Omental fat pad (tissue), 4 donors: Measurements from ENCODE around the gene VWA1. TPM values are rescaled to one million over a fixed set of nuclear protein-coding genes. Genes with fewer than 3 reads are reported as not detected.

ENCODE experiments used
- ATAC-seq: fragments of 150-250 bp; one replicate; pipeline ENCODE4 v1.9.1; 2016; ENCODE audit warnings: mild to moderate bottlenecking, moderate library complexity; ENCODE audit not compliant: low FRiP score
- DNase-seq: peaks from one replicate; pipeline ENCODE4 v3.0.0-alpha.2; 2019; ENCODE audit warnings: low spot score
- total RNA-seq, 4 donors: library from RNA; depleted of rRNA; stranded (reverse); fragments of >200 nt; gene quantifications; one replicate each; pipeline ENCODE4 v1.1.0, GENCODE V29; 2016
- TF ChIP-seq, protein P1 (sequence below), 3 donors: fragments of 450-650 bp; IDR thresholded peaks; one replicate each; pipeline ENCODE4 v1.5.1; 2016 to 2017; ENCODE audit warnings: antibody characterized with exemption in 3 of 3, mild to moderate bottlenecking in 3 of 3, moderate library complexity in 2 of 3

VWA1 gene
- total RNA-seq, 4 donors from 2014 or later: 6.8 to 21.1 (median 13.8) TPM

DNA sequence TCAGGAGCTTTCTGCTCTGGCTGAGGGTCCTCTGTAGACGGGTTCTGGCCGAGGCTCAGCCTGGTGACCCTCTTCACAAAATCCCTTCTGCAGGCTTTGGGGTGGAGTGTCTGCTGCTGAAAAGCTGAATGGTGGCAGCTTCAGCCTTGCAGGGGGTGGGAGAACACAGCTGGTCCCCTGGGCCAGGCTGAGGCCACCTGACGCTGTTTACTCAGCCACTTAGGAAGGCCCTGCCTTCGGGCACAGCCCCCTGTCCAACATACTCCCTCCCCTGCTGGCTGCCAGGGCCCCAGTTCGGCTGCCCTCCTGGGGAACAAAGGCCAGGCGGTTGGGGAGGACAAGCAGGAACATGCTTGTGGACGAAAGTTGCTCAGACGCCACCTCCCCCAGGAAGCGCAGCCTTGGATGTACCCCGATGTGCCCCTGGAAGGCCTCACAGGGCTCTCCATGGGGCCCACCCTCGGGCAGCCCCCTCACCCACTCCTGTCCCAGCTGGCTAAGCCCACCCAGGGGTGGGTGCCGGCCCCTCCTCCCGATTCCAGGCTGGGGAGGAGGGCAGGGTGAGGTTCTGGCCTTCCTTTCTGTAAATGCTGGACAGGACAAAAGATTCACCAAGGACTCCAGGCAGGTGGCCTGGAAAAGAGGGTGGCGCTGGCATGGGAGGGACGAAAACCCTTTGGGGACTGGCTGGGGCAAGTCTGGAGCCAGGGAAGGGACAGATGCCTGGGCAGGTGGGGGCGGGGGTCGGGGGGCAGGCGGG, 14.2 kb upstream of the VWA1 start, which contains the start of gene ANKRD65:
Gene ANKRD65, minus strand, starts transcription at position 130 of the 760 bp plus-strand sequence. CDS start 271 bp downstream, outside the sequence.
- DNase-seq: no peak
- TF ChIP-seq, protein P1, sequence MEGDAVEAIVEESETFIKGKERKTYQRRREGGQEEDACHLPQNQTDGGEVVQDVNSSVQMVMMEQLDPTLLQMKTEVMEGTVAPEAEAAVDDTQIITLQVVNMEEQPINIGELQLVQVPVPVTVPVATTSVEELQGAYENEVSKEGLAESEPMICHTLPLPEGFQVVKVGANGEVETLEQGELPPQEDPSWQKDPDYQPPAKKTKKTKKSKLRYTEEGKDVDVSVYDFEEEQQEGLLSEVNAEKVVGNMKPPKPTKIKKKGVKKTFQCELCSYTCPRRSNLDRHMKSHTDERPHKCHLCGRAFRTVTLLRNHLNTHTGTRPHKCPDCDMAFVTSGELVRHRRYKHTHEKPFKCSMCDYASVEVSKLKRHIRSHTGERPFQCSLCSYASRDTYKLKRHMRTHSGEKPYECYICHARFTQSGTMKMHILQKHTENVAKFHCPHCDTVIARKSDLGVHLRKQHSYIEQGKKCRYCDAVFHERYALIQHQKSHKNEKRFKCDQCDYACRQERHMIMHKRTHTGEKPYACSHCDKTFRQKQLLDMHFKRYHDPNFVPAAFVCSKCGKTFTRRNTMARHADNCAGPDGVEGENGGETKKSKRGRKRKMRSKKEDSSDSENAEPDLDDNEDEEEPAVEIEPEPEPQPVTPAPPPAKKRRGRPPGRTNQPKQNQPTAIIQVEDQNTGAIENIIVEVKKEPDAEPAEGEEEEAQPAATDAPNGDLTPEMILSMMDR (IDR thresholded peaks at IDR 0.05): no peak
- ATAC-seq: no peak

DNA sequence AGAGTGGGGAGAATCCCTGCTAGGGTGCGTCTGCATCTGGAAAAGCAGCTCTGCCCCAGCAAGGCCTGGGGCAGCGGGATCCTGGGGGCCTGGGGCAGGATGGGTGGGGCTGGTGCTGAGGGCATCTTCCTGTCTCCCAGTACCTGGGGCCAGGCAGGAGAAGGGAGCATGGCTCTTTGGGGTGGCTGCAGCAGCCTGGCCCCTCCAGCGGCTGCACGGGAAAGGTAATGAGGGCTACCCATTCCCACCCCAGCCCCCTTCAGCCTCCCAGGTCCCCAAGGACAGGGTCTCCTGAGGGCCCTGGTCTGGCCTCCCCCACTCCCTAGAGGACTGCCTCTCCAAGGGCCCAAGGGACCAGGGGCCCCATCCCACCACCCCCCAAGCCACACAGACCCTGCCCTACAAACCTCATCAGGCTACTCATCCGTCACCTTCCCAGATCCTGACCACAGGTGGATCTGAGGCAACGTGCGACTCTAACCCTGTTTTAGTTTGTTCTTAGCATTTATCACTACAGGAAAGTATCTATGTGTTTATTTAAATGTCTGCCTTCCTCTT, 13.5 kb upstream of the VWA1 start:
- ATAC-seq (no peak), DNase-seq (no peak)
- TF ChIP-seq, protein P1 (IDR thresholded peaks at IDR 0.05): no peak

DNA sequence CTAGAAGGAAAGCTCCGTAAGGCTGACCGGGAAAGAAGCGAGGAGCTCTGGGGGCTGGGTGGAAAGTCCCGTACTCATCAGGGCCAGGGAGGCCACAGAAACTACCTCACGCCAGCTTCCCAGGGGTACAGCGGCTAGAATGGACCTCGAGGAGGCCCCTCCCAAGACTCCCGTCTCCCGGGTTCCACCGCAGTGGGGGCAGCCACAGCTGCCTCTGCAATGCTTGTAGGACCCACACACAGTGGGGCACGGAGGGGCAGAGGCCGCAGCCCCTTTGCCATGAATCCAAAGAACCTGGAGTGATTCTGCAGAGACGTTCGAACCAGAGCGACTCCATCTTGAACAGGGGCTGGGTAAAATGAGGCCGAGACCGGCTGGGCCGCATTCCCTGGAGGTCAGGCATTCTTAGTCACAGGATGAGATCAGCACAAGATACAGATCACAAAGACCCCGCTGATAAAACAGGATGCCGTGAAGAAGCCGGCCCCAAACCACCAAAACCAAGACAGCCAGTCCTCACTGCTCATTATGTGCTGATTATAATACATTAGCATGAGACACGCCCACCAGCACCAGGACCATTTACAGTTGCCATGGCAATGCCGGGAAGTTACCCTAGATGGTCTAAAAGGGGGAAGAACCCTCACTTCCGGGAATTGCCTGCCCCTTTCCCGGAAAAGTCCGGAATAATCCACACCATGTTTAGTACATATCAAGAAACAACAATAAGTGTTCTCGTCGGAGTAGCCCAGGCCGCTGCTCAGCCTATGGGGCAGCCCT, 12.8 kb upstream of the VWA1 start:
- TF ChIP-seq, protein P1 (IDR thresholded peaks at IDR 0.05): no peak
- DNase-seq: no peak
- no peak for ATAC-seq

DNA sequence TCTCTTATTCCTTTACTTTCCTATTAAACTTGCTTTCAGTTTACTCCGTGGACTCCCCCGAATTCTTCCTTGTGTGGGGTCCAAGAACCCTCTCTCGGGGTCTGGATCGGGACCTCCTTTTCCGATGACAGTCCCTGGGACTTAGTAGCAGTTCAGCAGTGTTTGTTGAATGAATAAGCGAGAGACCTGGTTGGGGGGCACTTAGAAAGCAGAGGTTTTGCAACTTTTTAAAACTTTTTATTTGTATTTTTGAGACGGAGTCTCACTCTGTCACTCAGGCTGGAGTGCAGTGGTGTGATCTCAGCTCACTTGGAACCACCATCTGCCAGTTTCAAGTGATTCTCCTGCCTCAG, 12.3 kb upstream of the VWA1 start:
- TF ChIP-seq, protein P1 (IDR thresholded peaks at IDR 0.05): no peak
- ATAC-seq (no peak), DNase-seq (no peak)

DNA sequence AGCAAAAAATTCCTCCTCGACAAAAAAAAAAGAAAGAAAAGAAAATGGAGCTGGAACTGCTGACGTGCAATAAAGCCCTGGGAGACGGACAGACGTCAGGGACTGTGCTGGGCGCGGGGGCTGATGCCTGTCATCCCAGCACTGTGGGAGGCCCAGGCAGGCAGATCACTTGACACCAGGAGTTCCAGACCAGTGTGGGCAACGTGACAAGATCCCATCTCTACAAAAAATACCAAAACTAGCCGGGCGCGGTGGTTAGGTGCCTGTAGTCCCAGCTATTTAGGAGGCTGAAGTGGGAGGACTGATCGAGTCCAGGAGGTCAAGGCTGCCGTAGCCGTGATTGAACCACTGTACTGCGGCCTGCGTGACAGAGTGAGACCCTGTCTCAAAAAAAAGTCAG, 10.8 kb upstream of the VWA1 start:
- ATAC-seq: no peak
- DNase-seq: no peak
- TF ChIP-seq, protein P1 (IDR thresholded peaks at IDR 0.05): no peak

DNA sequence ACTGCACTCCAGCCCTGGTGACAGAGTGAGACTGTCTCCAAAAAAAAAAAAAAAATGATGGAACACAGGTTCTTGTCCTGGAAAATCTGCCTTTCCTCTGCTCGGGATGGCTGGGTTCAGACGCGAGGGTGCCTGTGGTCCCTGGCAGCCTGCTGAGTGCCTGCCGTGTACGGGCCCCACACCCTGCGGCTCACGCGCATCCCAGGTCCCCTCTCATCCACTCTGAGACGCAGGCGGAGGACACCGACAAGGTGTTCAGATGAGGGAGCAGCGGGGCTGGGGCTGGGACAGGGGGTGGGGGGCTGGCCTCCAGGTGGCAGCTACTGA, 10.1 kb upstream of the VWA1 start:
- TF ChIP-seq, protein P1 (IDR thresholded peaks at IDR 0.05): no peak
- no peak for DNase-seq
- ATAC-seq: no peak
